Measurements from ENCODE around the gene SV2B.
A peak's percentile ranks its signal among the peaks of the same experiment; 100 is the strongest.

The SV2B gene

DNA sequence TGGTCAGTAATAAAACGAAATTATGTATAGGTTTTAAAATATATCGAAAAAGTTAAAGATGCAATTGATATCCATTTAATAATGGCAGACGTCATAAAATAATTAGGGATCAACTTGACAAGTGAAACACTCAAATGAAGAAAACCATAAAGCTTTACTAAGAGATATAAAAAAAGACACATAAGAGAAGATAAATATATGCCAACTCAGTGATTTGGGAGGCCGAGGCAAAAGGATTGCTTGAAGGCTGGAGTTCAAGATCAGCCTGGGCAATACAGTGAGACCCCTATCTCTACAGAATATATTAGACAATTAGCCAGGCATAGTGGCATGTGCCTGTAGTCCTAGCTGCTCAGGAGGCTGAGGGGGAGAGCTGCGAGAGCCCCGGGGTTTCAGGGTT, 190.5 kb downstream of the SV2B start:
- DNase-seq (no peak), ATAC-seq (no peak)
- Mint-ChIP-seq H3K4me1 (no peaks in the 10 kb centered on the region), H3K27ac (no peak overlapping the region), H3K9me3 (no peaks in the 10 kb centered on the region), H3K27me3 (peaks cover 4% of the 10 kb centered on the region), H3K4me3 (no peak overlapping the region), H3K36me3 (ENCODE audit: low read depth) (no peaks in the 10 kb centered on the region)

DNA sequence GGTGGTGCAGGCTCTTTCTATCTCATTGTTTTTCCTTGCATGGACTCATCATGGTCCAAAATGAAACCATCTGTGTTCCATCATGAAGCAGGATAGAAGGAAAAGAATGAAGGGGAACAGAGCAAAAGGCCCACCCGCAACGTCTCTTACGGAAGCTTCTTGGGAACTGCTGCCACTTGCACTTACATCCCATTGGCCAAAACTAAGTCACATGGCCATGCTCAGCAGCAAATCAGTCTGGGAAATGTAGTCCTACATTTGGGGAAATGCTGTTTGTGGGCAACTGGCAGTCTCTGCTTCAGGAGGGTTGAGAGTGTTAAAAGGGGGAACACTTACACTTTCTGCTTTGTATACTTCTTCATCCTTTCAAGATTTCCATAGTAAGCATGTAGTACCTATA, 191.6 kb downstream of the SV2B start:
- H3K4me1 Mint-ChIP-seq = no peaks in the 10 kb centered on the region
- no peak for DNase-seq
- peaks cover 4% of the 10 kb centered on the region for H3K27me3 Mint-ChIP-seq
- H3K9me3 Mint-ChIP-seq = no peaks in the 10 kb centered on the region
- no peak for ATAC-seq
- no peak overlapping the region for H3K27ac Mint-ChIP-seq
- no peak overlapping the region for H3K4me3 Mint-ChIP-seq
- H3K36me3 Mint-ChIP-seq (ENCODE audit: low read depth) = no peaks in the 10 kb centered on the region

DNA sequence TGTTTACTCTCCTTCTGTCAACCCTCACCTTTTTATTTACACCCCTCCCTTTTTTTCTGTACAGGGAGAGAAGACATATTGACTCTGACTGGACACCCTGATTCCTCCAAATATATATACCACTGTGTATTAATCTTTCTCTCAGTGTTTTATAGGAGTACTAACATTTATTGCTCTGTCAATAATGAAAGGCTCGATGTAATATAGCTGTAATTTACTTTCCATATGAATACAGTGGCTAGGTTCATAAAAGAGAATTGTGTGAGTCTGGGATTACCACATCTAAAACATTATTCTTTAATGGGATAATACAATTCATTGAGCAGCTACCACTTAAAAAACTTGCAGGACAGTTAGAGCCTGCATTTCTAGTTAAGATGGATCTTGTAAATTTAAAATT, 194.3 kb downstream of the SV2B start:
- H3K9me3 Mint-ChIP-seq = no peaks in the 10 kb centered on the region
- DNase-seq (no peak), ATAC-seq (no peak)
- no peak overlapping the region for H3K27ac Mint-ChIP-seq
- H3K4me1 Mint-ChIP-seq = no peaks in the 10 kb centered on the region
- H3K27me3 Mint-ChIP-seq = peaks cover 4% of the 10 kb centered on the region
- no peak overlapping the region for H3K4me3 Mint-ChIP-seq
- no peaks in the 10 kb centered on the region for H3K36me3 Mint-ChIP-seq (ENCODE audit: low read depth)

DNA sequence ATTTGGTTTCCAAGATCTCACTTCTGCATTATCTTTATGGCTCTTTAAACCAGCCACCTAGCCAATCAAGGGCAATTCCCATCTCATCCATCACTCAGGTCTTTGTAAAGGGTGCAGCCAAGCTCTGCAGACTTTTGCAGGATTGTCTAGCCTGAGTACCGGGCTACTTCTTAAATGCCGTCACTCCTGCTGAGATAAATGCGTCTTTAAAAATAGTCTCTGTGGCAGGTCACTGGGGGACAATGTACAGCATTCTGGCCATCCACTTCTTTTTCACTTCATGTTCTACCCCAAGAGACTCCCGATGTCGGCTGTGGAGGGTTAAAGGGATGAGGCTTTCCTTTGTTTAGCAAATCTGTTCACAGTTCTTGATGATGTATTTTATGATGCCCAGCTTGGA, 194.7 kb downstream of the SV2B start:
- Mint-ChIP-seq H3K4me3 (no peak overlapping the region), H3K9me3 (no peaks in the 10 kb centered on the region), H3K27me3 (peaks cover 4% of the 10 kb centered on the region), H3K27ac (no peak overlapping the region), H3K4me1 (no peaks in the 10 kb centered on the region), H3K36me3 (ENCODE audit: low read depth) (no peaks in the 10 kb centered on the region)
- DNase-seq = no peak
- ATAC-seq = no peak

- ATAC-seq (no peak), DNase-seq (no peak)
- H3K27me3 Mint-ChIP-seq = peaks cover 6% of the 10 kb centered on the region
- no peaks in the 10 kb centered on the region for H3K9me3 Mint-ChIP-seq
- no peaks in the 10 kb centered on the region for H3K36me3 Mint-ChIP-seq (ENCODE audit: low read depth)
- no peak overlapping the region for H3K4me3 Mint-ChIP-seq
- H3K27ac Mint-ChIP-seq = no peak overlapping the region
- H3K4me1 Mint-ChIP-seq = peaks cover 4% of the 10 kb centered on the region
Measured at GRCh38 chr15:91298101-91298500, 198.0 kb downstream of the SV2B start.

GRCh38 chr15:91302588-91303439, 202.8 kb downstream of the SV2B start:
- no peaks in the 10 kb centered on the region for H3K36me3 Mint-ChIP-seq (ENCODE audit: low read depth)
- no peak overlapping the region for H3K4me3 Mint-ChIP-seq
- DNase-seq (peak; percentile 12), ATAC-seq (peak; percentile 33)
- H3K4me1 Mint-ChIP-seq = peaks cover 11% of the 10 kb centered on the region
- peaks cover 9% of the 10 kb centered on the region for H3K27me3 Mint-ChIP-seq
- H3K27ac Mint-ChIP-seq = no peak overlapping the region
- H3K9me3 Mint-ChIP-seq = no peaks in the 10 kb centered on the region

GRCh38 chr15:91304210-91304609, 204.2 kb downstream of the SV2B start:
- Mint-ChIP-seq H3K4me1 (peaks cover 21% of the 10 kb centered on the region), H3K4me3 (no peak overlapping the region), H3K9me3 (no peaks in the 10 kb centered on the region), H3K27me3 (peaks cover 10% of the 10 kb centered on the region), H3K36me3 (ENCODE audit: low read depth) (no peaks in the 10 kb centered on the region), H3K27ac (no peak overlapping the region)
- ATAC-seq = no peak
- DNase-seq = no peak

DNA sequence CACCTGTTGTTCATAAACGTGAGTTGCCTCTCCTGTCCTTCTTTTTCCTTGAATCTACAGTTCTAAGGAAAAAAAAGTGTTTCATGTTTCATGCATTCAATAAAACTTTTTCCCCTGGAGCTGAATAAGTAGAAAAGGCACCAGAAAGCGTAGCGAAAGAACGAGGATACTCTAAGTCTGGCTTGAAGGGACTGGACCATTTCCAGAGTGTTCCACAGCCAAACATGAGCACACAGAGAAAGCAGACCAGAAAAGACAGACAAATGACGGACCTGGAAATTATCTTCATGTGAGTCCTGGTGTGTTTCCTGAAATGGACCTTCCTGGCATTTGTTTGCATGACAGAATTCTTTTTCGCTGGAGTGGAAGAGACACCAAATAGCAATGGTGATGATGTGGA, 204.7 kb downstream of the SV2B start:
- ATAC-seq (no peak), DNase-seq (no peak)
- no peaks in the 10 kb centered on the region for H3K9me3 Mint-ChIP-seq
- no peak overlapping the region for H3K27ac Mint-ChIP-seq
- H3K4me1 Mint-ChIP-seq = peaks cover 27% of the 10 kb centered on the region
- peaks cover 11% of the 10 kb centered on the region for H3K27me3 Mint-ChIP-seq
- H3K4me3 Mint-ChIP-seq = no peak overlapping the region
- H3K36me3 Mint-ChIP-seq (ENCODE audit: low read depth) = no peaks in the 10 kb centered on the region

- peaks cover 11% of the 10 kb centered on the region for H3K27me3 Mint-ChIP-seq
- ATAC-seq = no peak
- no peak overlapping the region for H3K4me3 Mint-ChIP-seq
- peaks cover 36% of the 10 kb centered on the region for H3K4me1 Mint-ChIP-seq
- no peak for DNase-seq
- H3K36me3 Mint-ChIP-seq (ENCODE audit: low read depth) = no peaks in the 10 kb centered on the region
- H3K27ac Mint-ChIP-seq = no peak overlapping the region
- no peaks in the 10 kb centered on the region for H3K9me3 Mint-ChIP-seq
Measured at GRCh38 chr15:91306144-91306543, 206.1 kb downstream of the SV2B start.

GRCh38 chr15:91307601-91308000, 207.5 kb downstream of the SV2B start:
- ATAC-seq (no peak), DNase-seq (no peak)
- no peaks in the 10 kb centered on the region for H3K36me3 Mint-ChIP-seq (ENCODE audit: low read depth)
- peaks cover 50% of the 10 kb centered on the region for H3K4me1 Mint-ChIP-seq
- H3K27ac Mint-ChIP-seq = no peak overlapping the region
- H3K9me3 Mint-ChIP-seq = no peaks in the 10 kb centered on the region
- H3K27me3 Mint-ChIP-seq = peaks cover 11% of the 10 kb centered on the region
- no peak overlapping the region for H3K4me3 Mint-ChIP-seq

DNA sequence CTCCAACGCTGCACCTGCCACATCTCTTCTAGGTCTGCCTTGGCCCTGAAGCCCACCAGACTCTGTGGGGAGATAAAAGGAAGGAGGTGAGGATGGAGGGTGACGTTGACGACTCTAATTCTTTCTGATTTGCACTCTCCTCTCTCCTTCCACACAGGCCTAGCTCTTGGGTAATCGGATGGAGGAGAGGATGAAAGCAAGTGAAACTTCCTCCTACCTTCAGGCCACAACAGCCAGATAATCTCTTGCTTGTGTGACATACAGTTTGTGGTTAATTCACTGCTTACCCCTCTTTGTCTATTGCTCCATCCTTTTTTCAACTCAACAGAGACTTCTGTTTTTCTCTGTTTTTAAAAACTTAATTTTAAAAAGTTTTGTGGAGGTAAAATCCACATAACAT, 208.1 kb downstream of the SV2B start:
- H3K9me3 Mint-ChIP-seq = no peaks in the 10 kb centered on the region
- H3K27ac Mint-ChIP-seq = no peak overlapping the region
- peaks cover 9% of the 10 kb centered on the region for H3K27me3 Mint-ChIP-seq
- no peak overlapping the region for H3K4me3 Mint-ChIP-seq
- DNase-seq (no peak), ATAC-seq (peak; percentile 54)
- no peaks in the 10 kb centered on the region for H3K36me3 Mint-ChIP-seq (ENCODE audit: low read depth)
- H3K4me1 Mint-ChIP-seq = peaks cover 46% of the 10 kb centered on the region

- Mint-ChIP-seq H3K4me1 (peaks cover 45% of the 10 kb centered on the region), H3K9me3 (no peaks in the 10 kb centered on the region), H3K4me3 (no peak overlapping the region), H3K36me3 (ENCODE audit: low read depth) (no peaks in the 10 kb centered on the region), H3K27ac (no peak overlapping the region), H3K27me3 (peaks cover 4% of the 10 kb centered on the region)
- no peak for DNase-seq
- peak; percentile 49 for ATAC-seq
Measured at GRCh38 chr15:91308855-91309254, 208.8 kb downstream of the SV2B start.

GRCh38 chr15:91311986-91312385, 211.9 kb downstream of the SV2B start:
- peaks cover 44% of the 10 kb centered on the region for H3K4me1 Mint-ChIP-seq

DNA sequence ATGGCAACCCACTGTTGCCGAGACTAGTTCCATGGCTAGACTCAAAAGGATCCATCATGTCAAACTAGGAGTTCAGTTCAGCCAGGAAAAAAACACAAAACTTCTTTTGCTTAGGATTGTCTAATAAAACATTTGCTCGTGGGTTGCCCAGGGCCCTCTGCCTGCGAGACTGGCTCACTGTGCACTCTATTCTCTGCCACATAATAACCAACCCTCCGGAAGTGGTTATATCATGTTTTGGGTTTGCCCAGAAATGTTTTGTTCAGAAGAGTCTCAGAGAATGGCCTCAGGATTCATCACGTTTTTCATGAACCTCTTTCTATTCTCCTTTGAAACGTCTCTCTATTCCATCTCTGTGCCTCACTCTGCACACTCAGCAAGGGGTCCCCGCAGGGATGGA, 216.1 kb downstream of the SV2B start:
- H3K36me3 Mint-ChIP-seq (ENCODE audit: low read depth) = no peaks in the 10 kb centered on the region
- peaks cover 42% of the 10 kb centered on the region for H3K4me1 Mint-ChIP-seq
- H3K4me3 Mint-ChIP-seq = no peak overlapping the region
- no peak overlapping the region for H3K27ac Mint-ChIP-seq
- DNase-seq = no peak
- no peak for ATAC-seq
- no peaks in the 10 kb centered on the region for H3K27me3 Mint-ChIP-seq
- no peaks in the 10 kb centered on the region for H3K9me3 Mint-ChIP-seq

More at GRCh38 chr15:91311986-91312385, 211.9 kb downstream of the SV2B start:
- no peak overlapping the region for H3K4me3 Mint-ChIP-seq
- peaks cover 2% of the 10 kb centered on the region for H3K27me3 Mint-ChIP-seq
- H3K27ac Mint-ChIP-seq = no peak overlapping the region
- peak; percentile 21 for ATAC-seq
- no peaks in the 10 kb centered on the region for H3K9me3 Mint-ChIP-seq
- no peaks in the 10 kb centered on the region for H3K36me3 Mint-ChIP-seq (ENCODE audit: low read depth)
- no peak for DNase-seq

DNA sequence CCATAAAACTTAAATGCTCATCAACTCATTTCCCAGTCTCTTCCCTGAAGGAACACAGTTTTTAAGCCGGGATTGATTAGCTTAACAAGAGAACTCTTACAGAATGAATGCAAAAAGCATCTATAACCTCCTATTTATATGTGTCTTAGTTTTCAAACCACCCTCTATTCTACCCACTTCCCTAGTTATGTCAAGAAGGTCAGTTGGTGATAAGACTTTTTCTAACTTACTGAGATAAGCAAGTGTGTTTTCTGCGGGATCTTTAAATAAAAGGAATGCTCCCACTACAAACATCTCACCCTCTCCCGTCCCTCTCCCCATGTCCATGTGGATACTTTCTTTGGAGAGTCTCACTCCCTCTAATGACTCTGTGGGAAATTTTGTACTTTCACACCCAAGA, 218.5 kb downstream of the SV2B start:
- H3K27ac Mint-ChIP-seq = no peak overlapping the region
- ATAC-seq (no peak), DNase-seq (no peak)
- no peak overlapping the region for H3K4me3 Mint-ChIP-seq
- H3K9me3 Mint-ChIP-seq = no peaks in the 10 kb centered on the region
- H3K36me3 Mint-ChIP-seq (ENCODE audit: low read depth) = no peaks in the 10 kb centered on the region
- no peaks in the 10 kb centered on the region for H3K27me3 Mint-ChIP-seq
- peaks cover 28% of the 10 kb centered on the region for H3K4me1 Mint-ChIP-seq

GRCh38 chr15:91318931-91319330, 218.9 kb downstream of the SV2B start:
- Mint-ChIP-seq H3K27me3 (no peaks in the 10 kb centered on the region), H3K9me3 (peaks cover 3% of the 10 kb centered on the region), H3K27ac (no peak overlapping the region), H3K36me3 (ENCODE audit: low read depth) (no peaks in the 10 kb centered on the region), H3K4me1 (peaks cover 28% of the 10 kb centered on the region), H3K4me3 (no peak overlapping the region)
- DNase-seq (no peak), ATAC-seq (no peak)
